GM19238 (cell line): ENCODE measurements around the gene TVP23C.

Source experiments
- DNase-seq: peaks from one replicate; pipeline ENCODE4 v3.0.0; 2011; ENCODE audit warnings: low spot score; ENCODE audit not compliant: insufficient read length

TVP23C gene

DNA sequence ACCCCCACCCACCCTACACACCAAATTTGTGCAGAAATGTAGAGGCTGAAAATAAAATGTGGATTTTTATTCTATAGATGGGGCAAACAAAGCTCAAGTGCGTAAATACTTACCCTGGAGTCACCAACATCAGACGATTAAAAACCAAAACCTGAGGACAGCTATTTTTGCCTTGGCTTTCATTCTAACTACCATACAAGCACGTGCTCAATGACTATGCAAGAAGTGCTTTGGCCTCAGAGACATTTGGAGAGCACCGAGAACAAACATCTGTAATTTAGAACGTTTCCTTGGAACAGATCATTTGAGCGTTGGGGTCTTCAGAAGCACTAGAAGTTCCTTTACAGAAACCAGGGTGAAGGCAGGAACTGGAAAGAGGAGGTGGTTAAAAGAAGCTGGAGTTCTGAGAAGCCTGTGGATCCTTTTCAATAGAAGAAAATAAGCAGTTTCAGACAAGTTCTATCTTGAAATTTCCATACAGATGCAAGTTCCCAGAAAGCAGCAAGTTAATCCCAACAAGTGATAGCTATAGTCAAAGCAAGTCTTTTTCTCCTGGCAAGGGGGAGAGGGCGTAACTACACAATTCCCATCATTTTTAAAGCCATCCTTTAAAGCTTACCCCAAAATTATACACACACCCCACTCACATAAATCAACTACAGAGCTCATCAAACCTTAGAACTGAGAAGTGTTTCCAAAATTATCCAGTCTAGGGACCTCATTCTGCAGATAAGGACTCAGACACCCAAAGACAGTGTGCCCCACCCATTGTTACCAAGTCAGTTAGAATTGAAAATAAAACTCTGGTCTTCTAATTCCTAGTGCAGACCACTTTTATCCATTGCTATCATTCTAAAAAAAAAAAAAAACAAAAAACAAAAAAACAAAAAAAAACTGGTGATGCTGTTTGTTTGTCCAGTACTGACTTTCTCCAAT is 66.3 kb downstream of the TVP23C start:
- no peak for DNase-seq

DNA sequence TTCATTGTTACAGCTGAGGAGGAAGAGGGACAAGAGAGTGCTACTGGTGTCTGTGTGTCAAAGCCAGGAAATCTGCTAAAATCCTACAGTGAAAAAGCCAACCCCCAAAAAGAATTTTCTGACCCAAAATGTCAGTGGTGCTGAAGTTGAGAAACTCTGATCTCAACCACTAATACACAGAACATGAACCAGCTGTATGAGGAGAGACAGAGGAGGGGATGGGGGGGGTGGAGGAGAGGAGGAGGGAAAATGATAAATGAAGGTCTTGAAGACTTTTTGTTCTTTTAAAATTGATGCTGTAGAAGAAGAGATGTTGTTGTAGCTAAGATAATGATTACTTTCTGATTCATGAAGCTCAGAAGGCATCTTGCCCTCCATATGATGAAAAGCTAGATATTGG is 68.5 kb downstream of the TVP23C start:
- DNase-seq: no peak

GRCh38 chr17:15493693-15494035 is 69.6 kb downstream of the TVP23C start:
- no peak for DNase-seq

DNA sequence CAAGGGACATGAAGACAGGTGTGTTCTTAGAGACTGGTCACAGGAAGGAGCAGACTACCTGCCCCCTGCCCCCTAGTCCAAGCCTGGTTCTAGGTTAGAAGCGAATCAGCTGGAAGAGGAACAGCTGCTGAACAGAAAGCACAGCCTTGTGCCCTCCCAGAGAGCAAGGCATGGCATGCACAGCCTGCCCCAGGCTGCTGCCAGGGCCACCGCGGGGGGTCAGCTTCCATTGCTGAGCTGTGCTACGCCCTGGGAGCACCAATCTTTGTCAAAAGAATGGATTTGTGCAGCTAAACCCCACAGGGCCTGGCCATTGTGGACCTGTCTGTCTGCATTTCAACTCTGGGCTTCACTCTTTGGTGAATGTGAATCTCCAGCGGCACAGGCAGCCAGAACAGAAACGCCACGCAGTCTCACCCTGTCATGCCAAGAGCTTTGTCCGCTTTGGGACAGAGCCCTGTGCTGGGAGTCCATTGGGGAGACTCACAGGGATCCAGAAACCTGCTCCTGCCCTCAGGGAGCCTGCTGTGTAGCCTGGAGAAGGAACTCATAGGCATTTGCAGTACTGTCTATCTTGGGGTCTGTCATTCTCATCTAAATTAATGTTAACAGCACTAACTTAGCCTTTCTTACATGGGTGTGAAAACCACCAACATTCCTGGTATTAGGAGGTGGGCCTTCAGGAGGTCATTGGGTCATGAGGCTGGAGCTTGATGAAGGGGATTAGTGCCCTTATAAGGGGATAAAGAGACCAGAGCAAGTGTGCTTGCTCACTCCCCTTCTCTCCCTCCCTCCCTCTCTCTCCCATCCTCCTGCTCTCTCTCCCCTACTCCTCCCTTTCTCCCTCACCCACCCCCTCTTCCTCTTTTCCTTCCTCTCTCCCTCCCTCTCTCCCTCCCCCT is 70.2 kb downstream of the TVP23C start:
- DNase-seq: no peak

DNA sequence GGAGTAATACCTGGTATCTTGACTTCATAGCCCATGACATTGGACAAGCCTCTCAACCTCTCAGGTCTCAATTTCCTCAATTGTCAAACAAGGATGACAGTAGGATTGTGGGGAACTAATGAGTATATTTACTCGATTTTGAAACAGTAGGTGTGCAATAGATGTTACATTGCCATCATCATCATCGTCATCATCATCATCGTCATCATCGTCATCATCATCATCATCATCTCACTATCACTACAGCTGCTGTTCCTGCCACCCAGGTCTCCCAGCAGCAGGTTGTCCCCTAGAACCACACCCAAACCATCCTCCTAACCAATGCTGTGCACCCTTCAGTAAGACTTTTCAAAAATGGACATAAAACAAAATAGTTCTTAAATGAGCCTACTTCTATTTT is 71.1 kb downstream of the TVP23C start:
- DNase-seq: no peak

- no peak for DNase-seq
Measured at GRCh38 chr17:15490634-15491261, 72.5 kb downstream of the TVP23C start.

DNA sequence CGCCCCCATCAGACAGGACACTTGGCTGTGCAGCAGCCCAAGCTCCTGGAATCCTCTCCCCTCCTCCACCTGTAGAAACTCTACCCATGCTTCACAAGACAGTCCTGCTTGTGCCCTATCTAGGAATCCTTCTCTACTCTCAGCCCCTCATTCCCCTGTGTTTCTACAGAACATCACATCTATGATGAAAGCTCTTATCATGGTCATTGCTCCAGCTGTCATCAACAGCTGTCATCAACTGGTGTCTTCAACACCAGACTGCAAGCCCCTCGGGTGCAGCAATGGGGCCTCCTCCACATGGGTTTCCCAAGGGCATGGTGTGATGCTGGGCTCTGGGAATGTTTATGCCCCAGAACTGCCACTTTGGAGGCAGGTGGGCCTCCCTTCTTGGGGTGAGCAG is 74.7 kb downstream of the TVP23C start:
- no peak for DNase-seq

DNA sequence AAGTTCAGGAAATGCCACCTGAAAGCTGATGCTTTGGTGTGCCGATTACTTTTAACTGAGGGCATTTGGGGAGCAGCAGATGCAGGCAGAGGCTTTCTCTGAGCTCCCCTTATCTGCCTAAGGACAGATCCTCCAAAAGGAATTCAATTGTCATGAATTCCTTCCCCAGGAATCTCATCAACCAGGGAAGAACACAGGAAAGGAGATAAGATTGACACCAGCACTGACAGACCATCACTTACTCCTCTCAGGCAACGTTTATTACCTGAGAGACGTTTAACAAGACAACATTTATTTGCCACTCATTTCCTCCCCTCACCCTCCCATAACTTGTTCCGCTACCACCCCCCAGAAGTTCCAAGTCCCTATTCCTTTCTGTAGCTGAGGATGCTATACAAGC is 78.2 kb downstream of the TVP23C start:
- no peak for DNase-seq

- no peak for DNase-seq
Measured at GRCh38 chr17:15483431-15483830, 79.9 kb downstream of the TVP23C start.

DNA sequence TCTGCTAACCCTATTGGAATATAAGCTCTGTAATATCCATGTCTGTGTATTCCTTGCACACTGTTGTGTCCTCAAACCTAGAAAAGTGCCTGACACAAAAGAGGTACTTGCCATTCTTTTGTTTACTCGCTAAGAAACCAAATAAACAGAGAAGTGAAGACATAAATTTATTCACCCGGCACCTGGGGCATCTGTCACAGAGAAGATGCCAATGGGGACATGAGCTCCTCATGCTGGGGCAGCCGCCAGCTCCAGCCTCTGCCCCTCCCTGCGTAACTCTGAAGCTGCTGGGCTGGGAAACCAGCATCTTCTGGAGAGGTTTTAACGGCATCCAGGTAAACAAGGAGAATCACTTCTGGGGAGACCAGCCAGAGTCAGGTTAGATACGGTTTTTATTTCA is 80.8 kb downstream of the TVP23C start:
- DNase-seq: no peak

GRCh38 chr17:15481481-15481880 is 81.8 kb downstream of the TVP23C start:
- DNase-seq: no peak

DNA sequence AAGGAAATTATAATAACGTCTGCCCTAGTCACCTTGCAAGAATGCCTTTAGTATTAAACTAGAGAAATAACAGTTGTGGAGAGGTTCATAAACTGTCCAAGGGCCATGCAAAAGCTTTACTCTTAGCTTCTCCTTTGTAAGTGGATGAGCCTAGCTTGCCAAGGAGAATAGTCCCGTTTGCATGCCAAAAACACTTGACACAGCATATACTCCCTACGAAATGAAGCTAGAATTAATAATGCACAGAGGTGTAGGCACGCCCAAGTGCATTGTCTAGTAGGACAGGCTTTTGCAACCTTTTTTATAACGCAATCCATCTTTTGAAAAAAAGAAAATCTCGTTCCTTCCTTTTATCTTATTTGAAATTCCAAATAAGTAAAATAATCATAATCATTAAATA is 83.1 kb downstream of the TVP23C start:
- DNase-seq: no peak

DNA sequence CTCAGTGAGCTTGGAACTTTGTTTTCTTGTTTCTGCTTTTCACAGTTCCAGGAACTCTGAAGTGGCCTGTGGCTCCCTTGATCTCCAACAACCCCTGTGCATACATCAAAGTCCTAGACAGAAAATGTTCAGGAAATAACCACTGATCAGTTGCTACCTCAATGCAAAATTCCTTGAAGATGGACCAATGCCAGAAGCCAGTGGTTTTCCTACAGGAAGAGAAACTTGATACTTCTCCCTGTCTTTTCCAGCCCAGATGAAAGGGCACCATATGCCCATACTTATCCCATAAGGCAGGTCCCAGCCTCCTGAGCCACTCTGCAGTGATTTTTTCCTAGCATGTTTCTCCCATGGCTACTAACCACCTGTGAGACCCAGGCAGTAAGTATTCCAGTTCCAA is 83.6 kb downstream of the TVP23C start:
- DNase-seq: no peak

- no peak for DNase-seq
Measured at GRCh38 chr17:15478845-15479244, 84.4 kb downstream of the TVP23C start.

- DNase-seq: no peak
Measured at GRCh38 chr17:15475631-15476354, 87.5 kb downstream of the TVP23C start.

DNA sequence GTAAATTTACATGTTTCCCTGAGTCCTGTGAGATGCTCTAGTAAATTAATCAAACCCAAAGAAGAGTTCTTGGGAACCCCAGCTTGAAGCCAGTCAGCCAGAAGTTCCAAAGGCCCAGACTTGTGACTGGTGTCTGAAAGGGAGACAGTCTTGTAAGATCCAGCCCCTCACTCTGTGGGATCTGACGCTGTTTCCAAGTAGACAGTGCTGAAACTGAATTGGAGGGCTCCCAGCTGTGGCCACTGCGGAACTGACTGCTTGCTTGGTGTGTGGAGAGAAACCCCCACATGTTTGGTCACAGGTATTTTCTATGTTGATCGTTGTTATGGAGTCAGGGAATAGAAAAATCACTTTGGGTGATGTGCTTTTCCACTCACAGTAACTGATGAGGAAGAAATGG is 90.4 kb downstream of the TVP23C start:
- DNase-seq: no peak

- no peak for DNase-seq
Measured at GRCh38 chr17:15470536-15470935, 92.7 kb downstream of the TVP23C start.

GRCh38 chr17:15469260-15469659 is 94.0 kb downstream of the TVP23C start:
- DNase-seq: no peak

DNA sequence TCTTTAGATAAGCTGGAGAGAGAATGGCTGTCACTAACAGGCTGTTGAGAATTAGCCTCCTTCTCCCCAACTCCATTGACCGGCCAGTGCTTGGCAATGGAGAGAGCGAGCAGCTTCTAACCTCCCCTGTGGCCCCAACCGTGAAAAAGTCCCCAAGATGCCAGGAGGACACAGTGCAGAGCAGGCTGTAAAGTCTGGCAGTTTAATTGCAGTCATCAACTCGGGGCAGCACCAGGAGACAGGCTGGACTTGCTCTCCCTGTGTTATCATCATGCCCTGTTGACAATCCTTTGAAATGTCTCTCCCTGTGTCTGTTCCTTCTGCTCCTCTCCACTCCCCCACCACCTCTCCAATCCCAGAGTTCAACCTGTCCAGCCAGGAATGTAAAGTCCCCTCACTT is 95.2 kb downstream of the TVP23C start:
- DNase-seq: no peak

GRCh38 chr17:15467592-15467991 is 95.7 kb downstream of the TVP23C start, which contains the start of gene CDRT4:
CDRT4 (minus strand) TSS chr17:15467621; CDS start chr17:15440238, 27,383 bp downstream.
- no peak for DNase-seq

DNA sequence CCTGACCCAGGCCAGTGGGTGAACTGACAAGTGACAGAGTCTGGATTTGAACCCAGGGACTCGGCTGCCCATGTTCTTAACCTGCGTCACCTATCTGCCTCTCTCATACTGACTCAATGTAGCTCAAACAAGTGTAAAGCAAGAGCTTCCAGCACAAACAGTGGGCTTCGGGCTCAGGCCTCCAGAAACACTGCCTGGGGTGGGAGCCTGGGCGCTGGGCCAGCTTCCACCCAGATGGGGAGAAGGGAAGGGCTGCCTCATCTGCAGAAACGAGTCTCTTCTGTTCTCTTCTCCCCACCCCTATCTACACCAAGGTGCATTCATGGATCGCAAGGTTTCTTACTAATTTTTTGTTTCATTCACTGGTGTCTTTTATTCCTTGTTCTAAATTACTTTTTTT is 97.2 kb downstream of the TVP23C start:
- no peak for DNase-seq
